Measurements from ENCODE around the gene TMEM175.

GRCh38 chr4:960636-961350, 28.5 kb downstream of the TMEM175 start:
- TF ChIP-seq BRCA1 (IDR thresholded peaks at IDR 0.05; ENCODE audit: low read depth, low read length) (no peak), POLR2A (IDR thresholded peaks at IDR 0.05; ENCODE audit: control extremely low read depth in 1 of 2, low read depth in 2 of 2, low read length in 2 of 2) (no peak), E2F6 (IDR thresholded peaks at IDR 0.05) (no peak), EGR1 (IDR thresholded peaks at IDR 0.05; ENCODE audit: borderline replicate concordance, low read depth, low read length) (no peak), CTCF (IDR thresholded peaks at IDR 0.05; ENCODE audit: control extremely low read depth in 1 of 3, insufficient read depth in 1 of 3, low read depth in 1 of 3, low read length in 3 of 3) (no peak), EP300 (IDR thresholded peaks at IDR 0.05; ENCODE audit: borderline replicate concordance in 1 of 2, low read depth in 2 of 2, low read length in 2 of 2) (no peak), KDM1A (IDR thresholded peaks at IDR 0.05; ENCODE audit: borderline replicate concordance, low read length) (no peak), TAF7 (optimal IDR thresholded peaks at IDR 0.05; ENCODE audit: borderline replicate concordance, low read depth, low read length) (no peak), SIN3A (conservative IDR thresholded peaks at IDR 0.05 in 1 of 2, IDR thresholded peaks at IDR 0.05 in 1 of 2; ENCODE audit: low read depth in 1 of 2, low read length in 2 of 2) (no peak)
